T-helper 1 cell treated with Interleukin-12 subunit alpha and Interleukin-12 subunit beta and Interleukin-4 antibody, amounts not matched to agents 30 μg/mL and 1 μg/mL, for 36 hours (primary cell): ENCODE data around the gene CCDC121.
A peak's percentile ranks its signal among the peaks of the same experiment; 100 is the strongest.

Experiments used
- H3K27ac Mint-ChIP-seq: one replicate; pipeline ENCODE4 v1.8.0; 2021; ENCODE audit warnings: mild to moderate bottlenecking, mixed read lengths
- H3K27me3 Mint-ChIP-seq: one replicate; pipeline ENCODE4 v1.8.0; 2021; ENCODE audit warnings: low read depth, mixed read lengths
- H3K36me3 Mint-ChIP-seq: one replicate; pipeline ENCODE4 v1.8.0; 2021; ENCODE audit warnings: low read depth, mixed read lengths
- H3K4me1 Mint-ChIP-seq: one replicate; pipeline ENCODE4 v1.8.0; 2021; ENCODE audit warnings: low read depth, mixed read lengths
- H3K4me3 Mint-ChIP-seq: one replicate; pipeline ENCODE4 v1.8.0; 2021; ENCODE audit warnings: mild to moderate bottlenecking, moderate library complexity, mixed read lengths
- H3K9me3 Mint-ChIP-seq: one replicate; pipeline ENCODE4 v1.8.0; 2021; ENCODE audit warnings: mixed read lengths

The CCDC121 gene

GRCh38 chr2:27628767-27629709 lies at the start of gene CCDC121, which contains the start of gene GPN1:
CCDC121 (minus strand) TSS chr2:27629012; CDS start chr2:27627799, 1,213 bp downstream.
GPN1 (plus strand) TSS chr2:27629050; CDS start chr2:27629059, 9 bp downstream.
- Mint-ChIP-seq H3K4me3 (no peak within 1 kb of the TSS), H3K27ac (no peak within 1 kb of the TSS), H3K36me3 (peaks cover 27% of the 10 kb centered on the region), H3K4me1 (peaks cover 23% of the 10 kb centered on the region), H3K27me3 (no peaks in the 10 kb centered on the region), H3K9me3 (no peaks in the 10 kb centered on the region)

GRCh38 chr2:27672723-27673486 lies 44.1 kb upstream of the CCDC121 start:
- Mint-ChIP-seq H3K27me3 (no peaks in the 10 kb centered on the region), H3K9me3 (no peaks in the 10 kb centered on the region), H3K27ac (no peak overlapping the region), H3K36me3 (peaks cover 33% of the 10 kb centered on the region), H3K4me1 (peaks cover 5% of the 10 kb centered on the region), H3K4me3 (no peak overlapping the region)

GRCh38 chr2:27671235-27671634 lies 42.4 kb upstream of the CCDC121 start:
- Mint-ChIP-seq H3K27me3 (no peaks in the 10 kb centered on the region), H3K36me3 (peaks cover 36% of the 10 kb centered on the region), H3K9me3 (no peaks in the 10 kb centered on the region), H3K4me1 (peaks cover 5% of the 10 kb centered on the region), H3K27ac (no peak overlapping the region), H3K4me3 (no peak overlapping the region)

- H3K27ac Mint-ChIP-seq: no peak overlapping the region
- no peak overlapping the region for H3K4me3 Mint-ChIP-seq
- H3K27me3 Mint-ChIP-seq: no peaks in the 10 kb centered on the region
- H3K9me3 Mint-ChIP-seq: no peaks in the 10 kb centered on the region
- peaks cover 20% of the 10 kb centered on the region for H3K4me1 Mint-ChIP-seq
- peaks cover 37% of the 10 kb centered on the region for H3K36me3 Mint-ChIP-seq
These were observed 38.6 kb upstream of the CCDC121 start for GRCh38 chr2:27667446-27667845.

- H3K9me3 Mint-ChIP-seq: no peaks in the 10 kb centered on the region
- H3K4me1 Mint-ChIP-seq: peaks cover 31% of the 10 kb centered on the region
- H3K4me3 Mint-ChIP-seq: peak overlapping the region; percentile 99
- no peaks in the 10 kb centered on the region for H3K27me3 Mint-ChIP-seq
- H3K36me3 Mint-ChIP-seq: peaks cover 47% of the 10 kb centered on the region
- peak overlapping the region; percentile 99 for H3K27ac Mint-ChIP-seq
These were observed 36.0 kb upstream of the CCDC121 start for GRCh38 chr2:27664622-27665363.

GRCh38 chr2:27664154-27664574 lies 35.4 kb upstream of the CCDC121 start:
- peak overlapping the region; percentile 99 for H3K27ac Mint-ChIP-seq
- peaks cover 51% of the 10 kb centered on the region for H3K36me3 Mint-ChIP-seq
- no peaks in the 10 kb centered on the region for H3K27me3 Mint-ChIP-seq
- H3K4me3 Mint-ChIP-seq: peak overlapping the region; percentile 99
- H3K9me3 Mint-ChIP-seq: no peaks in the 10 kb centered on the region
- H3K4me1 Mint-ChIP-seq: peaks cover 35% of the 10 kb centered on the region

- H3K4me3 Mint-ChIP-seq: peak within 1 kb of the TSS; percentile 99
- peaks cover 39% of the 10 kb centered on the region for H3K4me1 Mint-ChIP-seq
- no peaks in the 10 kb centered on the region for H3K9me3 Mint-ChIP-seq
- H3K27me3 Mint-ChIP-seq: no peaks in the 10 kb centered on the region
- H3K27ac Mint-ChIP-seq: peak within 1 kb of the TSS; percentile 99
- peaks cover 46% of the 10 kb centered on the region for H3K36me3 Mint-ChIP-seq
These were observed 34.7 kb upstream of the CCDC121 start, which contains the start of the genes SLC4A1AP and SUPT7L for GRCh38 chr2:27663285-27664153. SLC4A1AP (plus strand) TSS chr2:27663889; CDS start chr2:27663915, 26 bp downstream. SUPT7L (minus strand) TSS chr2:27663614; CDS start chr2:27662192, 1,422 bp downstream.

GRCh38 chr2:27661371-27661770 lies 32.6 kb upstream of the CCDC121 start:
- peaks cover 41% of the 10 kb centered on the region for H3K36me3 Mint-ChIP-seq
- no peaks in the 10 kb centered on the region for H3K27me3 Mint-ChIP-seq
- peaks cover 39% of the 10 kb centered on the region for H3K4me1 Mint-ChIP-seq
- H3K4me3 Mint-ChIP-seq: peak overlapping the region; percentile 41
- H3K9me3 Mint-ChIP-seq: no peaks in the 10 kb centered on the region
- H3K27ac Mint-ChIP-seq: no peak overlapping the region

GRCh38 chr2:27655155-27655951 lies 26.5 kb upstream of the CCDC121 start:
- Mint-ChIP-seq H3K9me3 (no peaks in the 10 kb centered on the region), H3K27me3 (no peaks in the 10 kb centered on the region), H3K36me3 (peaks cover 44% of the 10 kb centered on the region), H3K4me1 (peaks cover 10% of the 10 kb centered on the region), H3K4me3 (no peak overlapping the region), H3K27ac (no peak overlapping the region)

GRCh38 chr2:27653397-27653796 lies 24.6 kb upstream of the CCDC121 start:
- no peaks in the 10 kb centered on the region for H3K9me3 Mint-ChIP-seq
- peaks cover 42% of the 10 kb centered on the region for H3K36me3 Mint-ChIP-seq
- H3K27ac Mint-ChIP-seq: peak overlapping the region; percentile 42
- H3K4me1 Mint-ChIP-seq: peaks cover 3% of the 10 kb centered on the region
- no peak overlapping the region for H3K4me3 Mint-ChIP-seq
- no peaks in the 10 kb centered on the region for H3K27me3 Mint-ChIP-seq

GRCh38 chr2:27652790-27653189 lies 24.0 kb upstream of the CCDC121 start:
- H3K9me3 Mint-ChIP-seq: no peaks in the 10 kb centered on the region
- no peak overlapping the region for H3K4me3 Mint-ChIP-seq
- H3K4me1 Mint-ChIP-seq: peaks cover 3% of the 10 kb centered on the region
- H3K36me3 Mint-ChIP-seq: peaks cover 44% of the 10 kb centered on the region
- no peak overlapping the region for H3K27ac Mint-ChIP-seq
- H3K27me3 Mint-ChIP-seq: no peaks in the 10 kb centered on the region

- H3K27ac Mint-ChIP-seq: no peak overlapping the region
- H3K4me3 Mint-ChIP-seq: no peak overlapping the region
- no peaks in the 10 kb centered on the region for H3K27me3 Mint-ChIP-seq
- H3K36me3 Mint-ChIP-seq: peaks cover 48% of the 10 kb centered on the region
- no peaks in the 10 kb centered on the region for H3K9me3 Mint-ChIP-seq
- H3K4me1 Mint-ChIP-seq: peaks cover 3% of the 10 kb centered on the region
These were observed 23.5 kb upstream of the CCDC121 start for GRCh38 chr2:27652341-27652740.

GRCh38 chr2:27651056-27651455 lies 22.2 kb upstream of the CCDC121 start:
- Mint-ChIP-seq H3K4me1 (peaks cover 3% of the 10 kb centered on the region), H3K36me3 (peaks cover 49% of the 10 kb centered on the region), H3K27ac (no peak overlapping the region), H3K27me3 (no peaks in the 10 kb centered on the region), H3K9me3 (no peaks in the 10 kb centered on the region), H3K4me3 (no peak overlapping the region)
